Rectal smooth muscle tissue (tissue), 1 donor: Measurements from ENCODE around the gene TMEM86B.

Experiments
- H3K27ac ChIP-seq: one replicate; pipeline ENCODE4 v1.7.0; 2013; ENCODE audit warnings: low read depth, low read length, inconsistent platforms
- H3K27me3 ChIP-seq: one replicate; pipeline ENCODE4 v1.7.0; 2013; ENCODE audit warnings: low read length; ENCODE audit not compliant: control insufficient read depth, insufficient read depth
- H3K36me3 ChIP-seq: one replicate; pipeline ENCODE4 v1.7.0; 2013; ENCODE audit warnings: low read length; ENCODE audit not compliant: control insufficient read depth, insufficient read depth
- H3K4me1 ChIP-seq: one replicate; pipeline ENCODE4 v1.7.0; 2013; ENCODE audit warnings: low read length; ENCODE audit not compliant: control insufficient read depth, insufficient read depth
- H3K4me3 ChIP-seq: one replicate; pipeline ENCODE4 v1.7.0; 2013; ENCODE audit warnings: low read length
- H3K9ac ChIP-seq: one replicate; pipeline ENCODE4 v1.7.0; 2013; ENCODE audit warnings: low read length

Gene TMEM86B

DNA sequence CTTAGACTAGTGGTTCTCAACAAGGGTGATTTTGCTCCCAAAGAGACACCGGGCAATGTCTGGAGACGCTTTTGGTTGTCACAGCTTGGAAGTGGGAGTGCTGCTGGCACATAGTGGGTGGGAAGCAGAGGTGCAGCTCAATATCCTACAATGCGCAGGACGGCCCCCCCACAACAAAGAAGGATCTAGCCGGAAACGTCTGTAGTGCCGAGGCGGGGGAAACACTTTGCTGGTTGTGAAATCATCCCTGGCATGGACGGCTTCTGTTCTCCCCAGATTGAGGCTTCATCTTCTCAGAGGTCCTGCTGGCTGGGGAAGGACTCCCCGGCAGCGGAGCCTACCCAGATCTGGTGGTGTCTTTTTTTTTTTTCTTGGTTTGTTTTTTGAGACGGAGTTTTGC, 35.1 kb downstream of the TMEM86B start:
- H3K4me3 ChIP-seq = no peak overlapping the region
- H3K27ac ChIP-seq = no peak overlapping the region
- H3K4me1 ChIP-seq = no peaks in the 10 kb centered on the region
- H3K9ac ChIP-seq = no peak overlapping the region
- H3K27me3 ChIP-seq = no peaks in the 10 kb centered on the region
- no peaks in the 10 kb centered on the region for H3K36me3 ChIP-seq

DNA sequence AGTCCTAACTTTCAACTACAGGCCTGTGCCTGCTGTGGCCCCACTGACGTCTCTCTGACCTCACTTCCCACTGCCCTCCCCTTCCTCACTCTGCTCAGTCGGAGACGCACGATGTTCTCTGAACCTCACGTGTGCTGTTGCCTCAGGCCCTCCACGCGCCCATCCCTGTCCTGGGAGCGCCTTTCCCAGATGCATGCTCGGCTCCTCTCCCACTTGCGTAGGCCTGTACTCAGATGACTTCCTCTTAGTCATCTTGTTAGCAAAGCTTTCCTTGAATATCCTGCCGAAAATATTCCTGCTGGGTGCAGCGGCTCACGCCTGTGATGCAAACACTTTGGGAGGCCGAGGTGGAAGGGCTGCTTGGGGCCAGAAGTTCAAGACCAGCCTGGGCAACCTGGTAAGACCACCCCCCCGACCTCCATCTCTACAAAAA, 39.1 kb downstream of the TMEM86B start:
- no peak overlapping the region for H3K27ac ChIP-seq

DNA sequence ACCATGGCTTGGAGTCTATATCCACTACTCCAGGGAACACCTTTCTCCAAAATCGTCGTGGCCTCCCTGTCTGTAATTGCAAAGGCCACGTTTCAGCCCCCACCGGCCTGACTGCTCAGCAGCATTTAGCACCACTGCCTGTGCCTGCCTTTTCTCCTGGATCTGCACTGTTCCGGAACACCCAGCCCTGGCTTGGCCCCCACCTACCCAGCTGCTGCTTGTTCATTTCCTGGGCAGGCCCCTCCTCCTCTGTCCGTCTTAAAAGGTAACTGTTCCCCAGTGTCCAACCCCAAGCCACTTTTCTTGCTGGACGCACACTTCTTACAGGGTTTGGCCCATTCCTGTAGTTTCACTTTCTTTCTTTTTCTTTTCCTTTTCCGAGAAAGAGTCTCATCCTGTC, 39.9 kb downstream of the TMEM86B start:
- Histone ChIP-seq H3K27me3 (no peaks in the 10 kb centered on the region), H3K4me1 (no peaks in the 10 kb centered on the region), H3K36me3 (no peaks in the 10 kb centered on the region), H3K9ac (no peak overlapping the region), H3K4me3 (no peak overlapping the region), H3K27ac (no peak overlapping the region)

More for the DNA sequence above, 39.1 kb downstream of the TMEM86B start:
- H3K4me3 ChIP-seq = no peak overlapping the region
- H3K36me3 ChIP-seq = no peaks in the 10 kb centered on the region
- no peaks in the 10 kb centered on the region for H3K27me3 ChIP-seq
- H3K4me1 ChIP-seq = no peaks in the 10 kb centered on the region
- H3K9ac ChIP-seq = no peak overlapping the region

DNA sequence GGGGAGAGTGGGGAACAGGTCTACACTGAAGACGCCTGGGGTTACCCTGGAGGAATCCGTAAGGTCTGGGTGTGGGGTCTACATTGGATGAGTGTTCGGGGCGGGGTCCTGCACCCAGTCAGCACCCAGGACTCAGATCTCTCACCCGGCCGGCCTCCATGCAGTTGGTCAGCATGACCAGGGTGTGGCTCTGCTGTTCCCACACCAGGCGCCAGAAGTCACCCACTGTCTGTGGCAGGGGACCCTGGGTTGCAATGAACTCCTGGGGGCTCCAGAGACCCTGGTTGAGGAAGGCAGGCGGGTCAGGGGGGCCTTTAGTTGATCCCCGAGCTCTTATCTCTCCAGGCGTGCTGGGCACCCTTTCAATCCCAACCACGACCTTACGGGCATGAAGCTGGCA, 42.5 kb downstream of the TMEM86B start:
- Histone ChIP-seq H3K4me1 (no peaks in the 10 kb centered on the region), H3K27me3 (peaks cover 5% of the 10 kb centered on the region), H3K36me3 (no peaks in the 10 kb centered on the region), H3K4me3 (no peak overlapping the region), H3K27ac (no peak overlapping the region), H3K9ac (no peak overlapping the region)

DNA sequence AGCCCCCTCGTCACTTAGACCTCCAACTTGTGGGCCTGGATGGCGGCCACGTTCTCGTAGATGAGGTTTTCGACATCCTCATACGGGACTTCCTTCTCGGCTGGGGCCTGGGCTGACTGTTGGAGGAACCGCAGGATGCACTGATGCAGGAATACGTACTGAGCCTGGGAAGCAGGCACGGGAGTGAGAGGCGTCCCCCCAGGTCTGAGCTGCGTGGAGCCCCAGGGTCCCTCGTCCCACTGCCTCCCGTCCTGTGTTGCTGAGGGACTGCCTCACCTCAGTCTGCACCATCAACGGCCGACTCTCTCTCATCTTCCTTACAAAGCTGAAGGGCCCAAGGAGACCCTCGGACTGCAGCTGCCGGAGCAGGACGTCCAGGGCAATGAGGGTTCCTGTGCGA, 46.8 kb downstream of the TMEM86B start:
- no peaks in the 10 kb centered on the region for H3K4me1 ChIP-seq
- no peak overlapping the region for H3K4me3 ChIP-seq
- H3K27ac ChIP-seq = no peak overlapping the region
- no peak overlapping the region for H3K9ac ChIP-seq
- H3K36me3 ChIP-seq = no peaks in the 10 kb centered on the region
- H3K27me3 ChIP-seq = peaks cover 29% of the 10 kb centered on the region

DNA sequence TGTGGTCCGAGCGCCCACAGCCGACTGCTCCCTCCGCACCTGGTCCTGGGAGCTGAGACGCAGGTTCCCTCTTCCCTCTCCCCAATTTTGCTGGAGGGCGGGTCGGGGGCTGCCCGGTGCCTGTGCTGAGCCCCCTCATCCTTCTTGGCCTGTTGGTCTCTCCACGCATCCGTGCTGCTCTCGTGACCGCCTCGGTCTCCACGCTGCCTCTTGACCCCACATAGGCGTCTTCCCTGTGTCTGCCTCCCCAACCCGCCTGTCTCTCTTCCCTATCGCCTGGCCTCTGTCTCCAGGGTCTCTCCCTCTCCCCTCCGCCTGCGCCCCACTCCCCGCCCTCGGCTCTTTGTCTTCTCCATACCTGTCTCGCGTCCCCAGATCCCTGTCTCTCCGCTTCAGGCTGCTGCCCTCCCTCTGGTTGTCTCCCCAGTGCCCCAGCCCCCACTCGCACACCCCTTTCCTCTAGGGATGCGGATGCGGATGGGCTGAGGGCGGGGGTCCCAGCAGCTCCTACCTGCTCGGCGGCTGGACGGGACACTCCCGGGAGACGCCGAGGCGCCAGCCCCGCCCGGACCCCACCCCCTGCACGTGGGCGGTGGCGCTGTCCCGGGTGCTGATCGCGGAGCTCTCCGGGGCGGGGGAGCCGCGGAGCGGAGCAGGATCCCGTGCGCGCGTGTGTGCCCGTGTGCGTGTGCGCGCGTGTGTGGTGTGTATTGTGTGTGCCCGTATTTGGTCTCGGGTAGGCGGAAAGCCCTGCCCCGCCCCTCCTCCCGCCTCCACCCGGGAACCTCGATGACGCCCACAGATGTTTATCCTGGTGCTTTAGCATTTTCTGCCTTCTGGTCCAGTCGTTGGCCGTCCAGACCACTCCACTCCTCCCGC, 48.7 kb downstream of the TMEM86B start, which contains the start of gene SYT5:
TSS of gene SYT5 (minus strand) at position 684 of the 879 bp plus-strand sequence. CDS start 1,248 bp downstream, outside the sequence.
- peak within 1 kb of the TSS; percentile 62 for H3K4me3 ChIP-seq
- no peak within 1 kb of the TSS for H3K9ac ChIP-seq
- no peaks in the 10 kb centered on the region for H3K4me1 ChIP-seq
- H3K27ac ChIP-seq = no peak within 1 kb of the TSS
- H3K36me3 ChIP-seq = no peaks in the 10 kb centered on the region
- peaks cover 43% of the 10 kb centered on the region for H3K27me3 ChIP-seq

DNA sequence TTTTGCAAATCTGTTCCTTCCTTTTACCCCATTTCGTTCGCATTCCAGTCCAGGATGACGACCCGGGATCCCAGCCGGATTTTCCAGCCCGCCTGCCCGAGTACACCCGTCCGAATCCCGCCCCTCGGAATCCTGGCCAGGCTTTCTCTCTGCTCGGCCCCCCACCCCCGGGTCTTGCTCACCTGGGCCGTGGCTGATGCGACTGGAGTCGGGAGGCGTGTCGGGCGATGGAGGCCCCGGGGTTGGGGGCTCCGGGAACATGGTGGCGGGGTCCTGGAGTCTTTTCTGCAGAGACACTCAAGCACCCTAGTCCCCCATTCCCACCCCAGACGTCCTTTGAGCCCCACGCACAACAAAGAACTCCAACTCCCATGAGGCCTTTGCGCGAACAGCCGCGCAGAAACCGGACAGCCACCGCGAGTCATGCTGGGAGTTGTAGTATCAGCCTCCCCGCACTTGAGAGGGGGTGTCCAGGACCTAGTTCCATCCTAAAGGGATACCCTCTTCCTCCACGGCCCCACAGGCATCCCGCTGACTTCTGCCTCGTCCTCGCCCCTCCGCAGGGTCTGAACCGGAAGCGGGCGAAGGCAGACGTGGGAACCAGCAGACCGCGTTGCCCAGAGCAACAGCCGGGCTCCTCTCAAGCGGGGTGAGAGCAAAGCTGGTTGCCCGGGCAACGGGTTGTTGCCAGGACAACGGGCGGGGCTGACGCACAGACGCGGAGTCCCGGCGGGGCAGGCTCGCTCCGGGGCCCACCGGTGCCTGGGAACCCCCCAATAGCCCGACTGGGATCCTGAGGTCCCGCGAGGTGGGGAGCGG, 49.6 kb downstream of the TMEM86B start:
- Histone ChIP-seq H3K4me3 (peak overlapping the region; percentile 62), H3K27me3 (peaks cover 49% of the 10 kb centered on the region), H3K9ac (no peak overlapping the region), H3K27ac (no peak overlapping the region), H3K36me3 (no peaks in the 10 kb centered on the region), H3K4me1 (no peaks in the 10 kb centered on the region)
